ENCODE measurements around the gene LRCH4.

GRCh38 chr7:100546926-100547800, 38.8 kb downstream of the LRCH4 start:
- TF ChIP-seq, protein P1, sequence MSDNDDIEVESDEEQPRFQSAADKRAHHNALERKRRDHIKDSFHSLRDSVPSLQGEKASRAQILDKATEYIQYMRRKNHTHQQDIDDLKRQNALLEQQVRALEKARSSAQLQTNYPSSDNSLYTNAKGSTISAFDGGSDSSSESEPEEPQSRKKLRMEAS (IDR thresholded peaks at IDR 0.05; ENCODE audit: insufficient read depth, insufficient read length), result no peak
- TF ChIP-seq EZH2 (IDR thresholded peaks at IDR 0.05; ENCODE audit: borderline replicate concordance, low read depth, low read length, severe bottlenecking) (no peak), CTCF (IDR thresholded peaks at IDR 0.05; ENCODE audit: extremely low read depth in 1 of 2, insufficient read depth in 1 of 2, low read depth in 1 of 2, low read length in 2 of 2) (no peak), POLR2AphosphoS5 (IDR thresholded peaks at IDR 0.05; ENCODE audit: insufficient read depth, low read depth, low read length) (no peak), POLR2A (IDR thresholded peaks at IDR 0.05; ENCODE audit: low read depth, low read length) (no peak), GATA2 (IDR thresholded peaks at IDR 0.05; ENCODE audit: insufficient read depth, insufficient read length, low read depth, low read length) (no peak), MYC (IDR thresholded peaks at IDR 0.05; ENCODE audit: low read depth, low read length) (no peak)
